Loucy (cell line): ENCODE measurements around the gene DMRT3.

Experiments used
- H2AFZ ChIP-seq: fragments of 200-600 bp; sonication (generic); 2 replicates; pipeline ENCODE4 v1.6.0; 2016; ENCODE audit warnings: antibody characterized with exemption, mild to moderate bottlenecking, low read length, moderate library complexity
- H3F3A ChIP-seq: fragments of 200-600 bp; 2 replicates; pipeline ENCODE4 v1.6.0; 2016; ENCODE audit warnings: antibody characterized with exemption, low read depth, mild to moderate bottlenecking
- H3K27me3 ChIP-seq: fragments of 200-600 bp; sonication (generic); 2 replicates; pipeline ENCODE4 v1.6.1; 2014; ENCODE audit warnings: low read length, mild to moderate bottlenecking; ENCODE audit not compliant: insufficient read depth, poor library complexity, severe bottlenecking
- H3K36me3 ChIP-seq: fragments of 200-600 bp; sonication (generic); 2 replicates; pipeline ENCODE4 v1.6.1; 2016; ENCODE audit warnings: low read length; ENCODE audit not compliant: insufficient read depth
- H3K4me1 ChIP-seq: fragments of 200-600 bp; sonication (generic); 2 replicates; pipeline ENCODE4 v1.5.1; 2014; ENCODE audit warnings: low read length, mild to moderate bottlenecking; ENCODE audit not compliant: insufficient read depth, poor library complexity, severe bottlenecking
- H3K4me2 ChIP-seq: fragments of 200-600 bp; sonication (generic); 2 replicates; pipeline ENCODE4 v1.6.0; 2014; ENCODE audit warnings: antibody characterized with exemption, low read length, low read depth, mild to moderate bottlenecking; ENCODE audit not compliant: poor library complexity, severe bottlenecking
- H3K4me3 ChIP-seq: fragments of 200-600 bp; sonication (generic); 2 replicates; pipeline ENCODE4 v1.5.1; 2014; ENCODE audit warnings: low read length, mild to moderate bottlenecking, mixed read lengths; ENCODE audit not compliant: poor library complexity, severe bottlenecking
- H3K79me2 ChIP-seq: fragments of 200-600 bp; sonication (generic); 2 replicates; pipeline ENCODE4 v1.6.1; 2014; ENCODE audit warnings: low read length; ENCODE audit not compliant: insufficient read depth
- H3K9ac ChIP-seq: fragments of 200-600 bp; sonication (generic); 2 replicates; pipeline ENCODE4 v1.6.0; 2014; ENCODE audit warnings: mild to moderate bottlenecking, low read depth, low read length, moderate library complexity; ENCODE audit not compliant: poor library complexity, severe bottlenecking
- H3K9me2 ChIP-seq: fragments of 200-600 bp; sonication (generic); replicated peaks from 2 replicates; pipeline ENCODE4 v1.6.1; 2016; ENCODE audit warnings: low read depth, low read length, mixed read lengths
- H3K9me3 ChIP-seq: fragments of 200-600 bp; sonication (generic); 2 replicates; pipeline ENCODE4 v1.6.1; 2014; ENCODE audit warnings: mild to moderate bottlenecking, antibody characterized with exemption, low read length, low read depth; ENCODE audit not compliant: insufficient read depth
- H4K20me1 ChIP-seq: fragments of 200-600 bp; sonication (generic); 2 replicates; pipeline ENCODE4 v1.6.0; 2014; ENCODE audit warnings: antibody characterized with exemption, low read length, mild to moderate bottlenecking; ENCODE audit not compliant: insufficient read depth, poor library complexity, severe bottlenecking
- CTCF ChIP-seq: fragments of 200-600 bp; sonication (generic); conservative IDR thresholded peaks from 2 replicates; pipeline ENCODE4 v1.5.1; 2014; ENCODE audit warnings: mild to moderate bottlenecking, antibody characterized with exemption, low read length
- EZH2phosphoT487 ChIP-seq: fragments of 200-600 bp; IDR thresholded peaks from 2 replicates; pipeline ENCODE4 v1.6.1; 2018; ENCODE audit warnings: antibody characterized with exemption, mild to moderate bottlenecking, moderate library complexity, borderline replicate concordance

DMRT3 gene

GRCh38 chr9:969310-970150 lies 6.9 kb upstream of the DMRT3 start:
- H3K4me1 ChIP-seq, result peaks cover 10% of the 10 kb centered on the region
- H2AFZ ChIP-seq, result no peak overlapping the region
- TF ChIP-seq CTCF (no peak), EZH2phosphoT487 (no peak)
- H3K9me2 ChIP-seq, result no peaks in the 10 kb centered on the region
- no peaks in the 10 kb centered on the region for H3K79me2 ChIP-seq
- H3K9ac ChIP-seq, result no peak overlapping the region
- no peak overlapping the region for H3K4me2 ChIP-seq
- no peaks in the 10 kb centered on the region for H3F3A ChIP-seq
- no peak overlapping the region for H3K4me3 ChIP-seq
- H3K9me3 ChIP-seq, result no peaks in the 10 kb centered on the region
- H3K27me3 ChIP-seq, result no peaks in the 10 kb centered on the region
- H3K36me3 ChIP-seq, result no peaks in the 10 kb centered on the region
- H4K20me1 ChIP-seq, result no peaks in the 10 kb centered on the region

DNA sequence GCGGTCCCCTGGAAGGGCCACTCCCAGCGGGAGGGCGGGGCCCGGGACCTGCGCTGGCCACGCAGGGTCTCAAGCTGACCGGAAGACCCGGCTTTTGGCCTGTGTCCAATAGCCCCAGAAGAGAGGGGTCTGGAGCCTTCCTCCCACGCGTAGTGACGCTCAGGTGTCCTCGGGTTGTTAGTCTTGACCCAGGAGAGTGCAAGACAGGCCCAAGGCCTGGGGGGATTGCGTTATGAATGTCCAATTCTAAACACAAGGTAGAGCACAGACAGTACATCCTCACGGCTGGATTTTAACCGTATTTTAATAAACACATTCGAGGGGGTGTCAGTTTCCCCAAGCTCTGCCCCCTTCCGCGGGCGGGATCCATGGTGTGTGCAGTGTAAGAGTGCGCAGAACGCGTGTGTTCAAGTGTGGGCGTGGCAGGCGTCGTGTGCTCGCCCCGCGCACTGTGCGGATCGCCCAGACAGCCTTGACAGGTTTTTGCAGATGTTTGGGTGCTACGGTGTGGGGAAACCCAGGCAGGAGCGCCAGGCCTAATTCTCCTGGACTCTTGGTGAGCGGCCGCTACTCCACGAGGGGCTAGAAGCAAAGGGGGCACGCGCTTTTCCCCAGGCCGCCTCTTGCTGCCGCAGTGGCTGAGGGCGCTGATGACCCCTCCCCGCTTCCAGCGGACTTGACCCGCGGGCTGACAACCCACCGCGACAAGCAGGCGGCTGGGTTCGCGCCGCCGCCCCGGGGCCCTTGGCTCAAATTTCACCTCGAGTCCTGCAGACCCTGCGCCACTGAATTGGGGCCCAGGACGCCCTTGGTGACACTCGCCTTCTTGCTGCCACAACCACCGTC lies 6.1 kb upstream of the DMRT3 start:
- Histone ChIP-seq H2AFZ (no peak overlapping the region), H3K79me2 (no peaks in the 10 kb centered on the region), H3K4me3 (no peak overlapping the region), H3K4me2 (no peak overlapping the region), H4K20me1 (no peaks in the 10 kb centered on the region), H3K4me1 (peaks cover 10% of the 10 kb centered on the region), H3K27me3 (no peaks in the 10 kb centered on the region), H3K9ac (no peak overlapping the region), H3K9me2 (no peaks in the 10 kb centered on the region), H3K36me3 (no peaks in the 10 kb centered on the region), H3F3A (no peaks in the 10 kb centered on the region), H3K9me3 (no peaks in the 10 kb centered on the region)
- TF ChIP-seq EZH2phosphoT487, result no peak
- TF ChIP-seq CTCF, result no peak

- Histone ChIP-seq H3K4me1 (peaks cover 5% of the 10 kb centered on the region), H3K4me3 (no peak overlapping the region), H3K9me2 (no peaks in the 10 kb centered on the region), H3K9ac (no peak overlapping the region), H4K20me1 (no peaks in the 10 kb centered on the region), H3K36me3 (no peaks in the 10 kb centered on the region), H3K4me2 (no peak overlapping the region), H2AFZ (no peak overlapping the region), H3K27me3 (no peaks in the 10 kb centered on the region), H3F3A (no peaks in the 10 kb centered on the region), H3K79me2 (no peaks in the 10 kb centered on the region), H3K9me3 (no peaks in the 10 kb centered on the region)
- no peak for TF ChIP-seq EZH2phosphoT487
- TF ChIP-seq CTCF, result no peak
These were observed 4.5 kb upstream of the DMRT3 start for GRCh38 chr9:971901-972500.
